GM21528 (cell line): ENCODE data around the gene CIAO2B.
"Not testable (repeated sequence)": the region's sequence is repeated elsewhere in the genome, so short reads cannot be mapped to it uniquely, and the experiment has no call there.

Experiments used
- ATAC-seq: cut with Tn5 transposase; IDR thresholded peaks from one replicate; pipeline ENCODE4 v1.9.1; 2021; ENCODE audit warnings: mild to moderate bottlenecking, moderate library complexity; ENCODE audit not compliant: unreplicated experiment, low FRiP score

Gene CIAO2B

DNA sequence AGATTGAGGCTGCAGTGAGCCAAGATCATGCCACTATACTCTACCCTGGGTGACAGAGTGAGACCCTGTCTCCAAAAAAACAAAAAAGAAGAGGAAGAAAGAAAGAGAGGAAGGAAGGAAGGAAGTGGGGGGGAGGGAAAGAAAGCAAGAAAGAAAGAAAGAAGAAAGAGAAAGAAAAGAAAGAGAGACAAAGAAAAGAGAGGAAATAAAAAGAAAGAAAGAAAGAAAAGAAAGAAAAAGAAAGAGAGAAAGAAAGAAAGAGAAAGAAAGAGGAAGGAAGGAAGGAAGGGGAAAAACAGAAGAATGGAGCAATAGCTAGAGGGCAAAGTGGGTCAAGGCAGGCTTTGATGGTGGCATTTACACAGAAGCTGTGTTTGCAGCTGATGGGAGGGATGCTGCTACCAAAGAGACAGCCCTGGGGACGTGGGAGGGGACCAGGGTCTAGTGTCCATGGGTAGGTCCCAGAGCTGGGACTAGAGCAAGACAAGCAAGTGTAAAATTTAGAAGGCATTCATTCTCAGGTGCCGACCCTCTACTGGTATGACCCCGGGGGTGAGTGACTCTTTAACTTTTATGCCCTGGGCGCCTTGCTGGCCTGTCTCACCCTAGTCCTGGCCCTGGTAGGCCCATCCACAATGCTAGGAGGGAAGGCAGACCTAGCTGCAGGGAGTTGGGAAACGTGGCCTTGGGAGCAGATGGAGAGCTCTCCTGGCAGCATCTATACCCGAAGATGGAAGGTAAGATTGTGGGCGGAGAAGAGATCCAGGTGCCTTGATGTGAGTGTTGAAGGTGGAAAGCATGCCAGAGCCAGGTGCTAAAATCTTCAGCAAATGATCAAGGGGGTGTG is 24.9 kb upstream of the CIAO2B start:
- ATAC-seq: no peak

DNA sequence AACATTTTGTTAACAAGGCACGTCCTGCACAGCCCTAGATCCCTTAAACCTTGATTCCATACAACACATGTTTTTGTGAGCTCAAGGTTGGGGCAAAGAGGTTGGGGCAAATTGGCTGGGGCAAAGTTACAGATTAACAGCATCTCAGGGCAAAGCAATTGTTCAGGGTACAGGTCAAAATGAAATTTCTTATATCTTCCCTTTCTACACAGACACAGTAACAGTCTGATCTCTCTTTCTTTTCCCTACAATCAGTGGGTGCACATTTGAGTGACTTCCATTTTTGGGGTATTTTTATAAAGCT is 21.9 kb upstream of the CIAO2B start:
- not testable (repeated sequence) for ATAC-seq

DNA sequence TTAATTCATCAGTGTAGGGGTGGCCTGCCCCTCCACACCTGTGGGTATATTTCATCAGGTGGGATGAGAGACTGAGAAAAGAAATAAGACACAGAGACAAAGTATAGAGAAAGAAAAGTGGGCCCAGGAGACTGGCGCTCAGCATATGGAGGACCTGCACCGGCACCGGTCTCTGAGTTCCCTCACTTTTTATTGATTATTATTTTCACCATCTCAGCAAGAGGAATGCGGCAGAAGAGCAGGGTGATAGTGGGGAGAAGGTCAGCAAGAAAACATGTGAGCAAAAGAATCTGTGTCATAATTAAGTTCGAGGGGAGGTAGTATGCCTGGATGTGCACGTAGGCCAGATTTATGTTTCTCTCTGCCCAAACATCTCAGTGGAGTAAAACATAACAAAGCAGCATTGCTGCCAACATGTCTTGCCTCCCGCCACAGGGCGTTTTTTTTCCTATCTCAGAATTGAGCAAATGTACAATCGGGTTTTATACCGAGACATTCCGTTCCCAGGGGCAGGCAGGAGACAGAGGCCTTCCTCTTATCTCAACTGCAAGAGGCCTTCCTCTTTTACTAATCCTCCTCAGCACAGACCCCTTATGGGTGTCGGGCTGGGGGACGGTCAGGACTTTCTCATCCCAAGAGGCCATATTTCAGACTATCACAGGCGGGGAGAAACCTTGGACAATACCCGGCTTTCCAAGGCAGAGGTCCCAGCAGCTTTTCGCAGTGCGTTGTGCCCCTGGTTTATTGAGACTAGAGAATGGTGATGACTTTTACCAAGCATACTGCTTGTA is 21.4 kb upstream of the CIAO2B start:
- ATAC-seq: not testable (repeated sequence)

DNA sequence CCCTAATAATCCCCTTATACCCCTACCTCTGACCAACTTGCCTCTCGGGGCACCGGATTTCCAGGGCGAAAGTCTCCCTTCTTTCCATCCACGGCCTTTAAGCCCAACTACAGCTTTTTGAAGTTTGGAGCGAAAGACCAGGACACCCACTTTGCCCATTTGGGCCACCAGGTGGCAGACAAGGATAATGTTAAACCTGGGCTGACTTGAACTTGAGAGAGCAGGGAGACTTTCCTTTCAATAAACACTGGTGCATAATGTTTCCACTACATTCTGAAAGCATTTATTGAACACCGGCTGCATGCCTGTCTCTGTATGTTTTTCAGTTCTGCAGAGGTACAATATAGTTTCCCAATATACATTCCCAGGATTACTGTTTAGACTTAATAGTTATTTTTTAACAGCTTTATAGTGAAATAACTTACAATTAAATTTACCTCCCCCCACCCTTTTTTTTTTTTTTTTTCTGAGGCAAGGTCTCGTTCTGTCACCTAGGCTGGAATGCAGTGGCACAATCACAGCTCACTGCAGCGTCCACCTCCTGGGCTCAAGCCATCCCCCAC is 20.0 kb upstream of the CIAO2B start:
- ATAC-seq: no peak

DNA sequence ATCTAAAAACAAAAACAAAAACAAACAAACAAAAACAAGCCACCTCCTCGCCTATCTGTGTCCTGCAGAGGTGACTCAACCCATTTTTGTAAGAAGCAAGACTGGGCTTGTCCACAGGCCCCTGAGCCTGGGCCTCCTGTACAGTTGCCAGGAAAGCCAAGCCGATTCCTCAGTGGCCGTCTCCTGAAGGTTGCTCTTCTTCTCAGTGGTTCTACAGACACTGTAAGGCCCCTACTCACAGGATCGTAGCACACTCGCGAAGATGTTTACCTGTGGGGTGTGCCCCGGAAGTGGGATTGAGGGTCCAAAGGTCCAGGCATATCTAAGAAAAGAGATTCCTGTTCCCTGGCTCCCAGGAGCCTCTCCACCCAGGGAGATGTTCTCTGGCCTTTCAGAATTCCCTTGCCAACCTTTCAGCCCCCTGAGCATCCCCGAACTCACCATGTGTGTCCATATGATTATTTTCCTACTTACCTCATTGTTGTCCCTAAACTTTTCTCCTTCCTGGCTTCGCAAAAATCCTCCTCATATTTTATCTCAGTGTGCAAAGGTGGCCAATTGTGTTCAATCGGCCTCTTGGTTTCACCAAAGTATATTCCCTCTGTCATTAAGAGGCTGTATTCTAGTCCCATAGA is 19.4 kb upstream of the CIAO2B start:
- ATAC-seq: no peak

DNA sequence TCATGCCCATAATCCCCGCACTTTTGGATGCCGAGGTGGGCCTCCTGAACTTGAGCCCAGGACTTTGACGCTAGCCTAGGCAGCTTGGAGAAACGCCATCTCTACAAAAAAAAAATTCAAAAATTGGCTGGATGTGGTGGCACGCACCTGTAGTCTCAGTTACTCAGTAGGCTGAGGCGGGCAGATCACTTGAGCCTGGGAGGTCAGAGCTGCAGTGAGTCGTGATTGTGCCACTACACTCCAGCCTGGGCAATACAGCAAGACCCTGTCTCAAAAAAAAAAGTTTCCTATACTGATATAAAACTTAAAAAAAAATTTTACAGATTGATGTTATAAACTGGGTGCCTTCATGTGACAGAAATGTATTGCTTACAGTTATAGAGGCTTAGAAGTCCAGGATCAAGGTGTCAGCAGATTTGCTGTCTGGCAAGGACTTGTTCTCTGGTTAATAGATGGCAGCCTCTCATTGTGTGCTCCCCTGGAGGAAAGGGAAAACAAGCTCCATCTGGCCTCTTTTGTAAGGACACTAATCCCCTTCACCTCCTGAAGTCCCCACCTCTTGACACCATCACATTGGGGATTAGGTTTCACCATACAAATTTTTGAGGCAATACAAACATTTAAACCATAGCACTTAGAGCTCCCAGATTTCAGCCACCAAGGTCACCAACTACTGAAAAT is 18.4 kb upstream of the CIAO2B start:
- no peak for ATAC-seq

DNA sequence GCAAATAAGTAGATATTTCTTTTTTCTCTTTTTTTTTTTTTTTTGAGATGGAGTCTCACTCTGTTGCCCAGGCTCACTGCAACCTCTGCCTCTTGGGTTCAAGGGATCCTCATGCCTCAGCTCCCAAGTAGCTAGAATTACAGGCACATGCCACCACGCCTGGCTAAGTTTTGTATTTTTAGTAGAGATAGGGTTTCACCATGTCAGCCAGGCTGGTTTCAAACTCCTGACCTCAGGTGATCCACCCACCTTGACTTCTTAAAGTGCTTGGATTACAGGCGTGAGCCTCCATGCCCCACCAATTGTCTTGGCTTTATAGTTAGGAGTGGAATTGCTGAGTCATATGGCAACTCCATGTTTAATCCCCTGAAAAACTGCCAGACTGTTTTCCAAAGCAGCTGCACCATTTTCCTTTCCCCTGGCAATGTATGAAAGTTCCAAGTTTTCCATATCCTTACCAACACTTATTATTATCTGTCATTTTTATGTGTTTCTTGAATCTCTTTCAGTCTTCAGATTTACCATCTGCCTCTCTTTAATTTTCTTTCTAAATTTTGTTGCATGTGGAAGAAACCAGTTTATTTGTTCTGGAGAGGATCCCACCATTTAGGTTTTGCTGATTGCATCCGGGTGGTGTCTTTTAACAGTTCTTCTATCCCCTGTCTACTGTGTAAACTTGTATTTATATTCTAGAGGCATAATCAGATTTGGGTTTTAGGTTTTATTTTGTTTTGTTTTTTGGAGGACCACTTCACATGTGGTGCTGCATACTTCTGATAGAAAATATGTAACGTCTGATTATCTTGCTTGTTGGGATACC is 17.0 kb upstream of the CIAO2B start:
- no peak for ATAC-seq

DNA sequence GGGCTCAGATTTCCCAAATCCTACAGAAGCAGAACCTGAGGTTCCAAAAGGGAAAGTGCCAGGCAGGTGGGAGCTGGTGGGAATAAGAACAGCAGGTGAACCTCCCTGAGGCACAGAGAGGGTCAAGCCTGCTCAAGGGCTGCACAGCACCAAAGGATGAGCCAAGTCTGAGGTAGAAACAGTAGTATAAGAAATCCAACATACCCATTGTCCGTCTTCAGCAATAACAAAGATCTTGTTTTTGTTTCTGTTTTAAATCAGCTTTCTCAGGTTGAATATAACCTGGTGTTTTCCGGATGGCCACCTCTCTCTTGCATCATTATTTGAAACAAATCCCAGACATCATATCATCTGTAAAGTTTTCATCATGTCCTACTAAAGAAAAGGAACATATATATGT is 16.2 kb upstream of the CIAO2B start:
- no peak for ATAC-seq

DNA sequence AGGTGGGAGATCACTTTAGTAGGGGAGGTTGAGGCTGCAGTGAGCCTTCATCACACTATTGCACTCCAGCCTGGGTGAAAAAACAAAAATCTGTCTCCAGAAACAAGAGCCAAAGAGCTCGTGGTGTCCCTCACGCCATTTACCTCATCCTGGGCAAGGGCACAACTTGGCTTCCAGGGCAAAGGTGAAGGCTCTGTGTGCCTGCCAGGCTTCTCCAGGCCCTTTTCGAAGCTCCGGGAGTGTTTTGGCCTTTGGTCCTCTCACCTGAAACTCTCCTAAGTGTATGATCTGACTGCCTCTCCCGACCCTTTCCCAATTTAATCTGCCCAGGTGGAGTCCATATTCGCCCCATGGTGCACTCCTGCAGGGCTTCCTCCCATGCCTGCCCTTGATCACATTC is 15.3 kb upstream of the CIAO2B start:
- no peak for ATAC-seq

DNA sequence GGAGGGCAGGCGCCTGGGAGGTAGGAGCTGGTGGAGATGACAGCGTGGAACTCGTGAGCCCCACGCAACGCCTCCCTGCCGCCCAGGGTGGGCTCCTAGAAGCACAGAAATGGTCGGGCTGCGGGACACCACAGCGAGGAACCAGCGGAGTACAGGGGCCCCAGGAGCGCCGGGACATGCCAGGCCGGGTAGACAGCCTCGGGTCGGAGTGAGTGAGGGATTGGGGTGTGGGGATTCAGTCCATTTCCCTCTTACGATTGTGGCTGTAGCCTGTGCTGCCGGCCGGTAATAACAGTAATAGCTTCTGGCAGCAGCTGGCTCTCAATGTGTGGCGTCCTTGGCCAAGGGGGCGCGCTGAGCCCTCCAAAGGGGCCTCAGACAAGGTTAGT is 14.6 kb upstream of the CIAO2B start:
- no peak for ATAC-seq

DNA sequence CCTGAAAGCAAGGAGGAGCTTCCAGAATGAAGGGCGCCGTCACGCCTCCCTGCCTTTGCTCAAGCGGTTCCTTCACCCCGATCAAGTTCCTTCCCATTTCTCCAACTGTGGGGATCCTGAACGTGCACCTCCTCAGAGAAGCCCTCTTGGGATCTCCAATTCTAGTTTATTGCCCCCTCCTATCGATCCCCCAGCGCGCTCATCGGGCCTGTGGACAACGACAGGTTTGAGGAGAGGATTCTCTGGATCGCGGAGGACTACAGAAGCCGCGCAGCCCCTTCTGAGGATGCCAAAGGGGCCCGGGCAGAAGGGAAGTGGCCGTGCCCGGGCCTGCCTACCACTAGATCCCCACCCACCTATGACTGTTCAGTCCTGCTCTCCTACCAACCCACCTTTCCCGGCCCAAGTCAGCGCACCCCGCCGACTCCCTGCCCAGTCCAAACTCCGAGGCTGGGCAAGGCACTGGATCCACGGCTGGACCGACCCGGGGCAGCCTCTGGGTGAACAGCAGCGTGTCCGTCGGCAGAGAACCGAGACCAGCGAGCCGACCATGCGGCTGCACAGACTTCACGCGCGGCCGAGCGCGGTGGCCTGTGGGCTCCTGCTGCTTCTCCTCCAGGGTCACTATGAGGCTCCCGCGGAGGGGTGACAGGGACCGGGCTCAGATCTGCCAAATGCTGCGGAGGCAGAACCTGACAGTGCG is 14.1 kb upstream of the CIAO2B start:
- no peak for ATAC-seq

DNA sequence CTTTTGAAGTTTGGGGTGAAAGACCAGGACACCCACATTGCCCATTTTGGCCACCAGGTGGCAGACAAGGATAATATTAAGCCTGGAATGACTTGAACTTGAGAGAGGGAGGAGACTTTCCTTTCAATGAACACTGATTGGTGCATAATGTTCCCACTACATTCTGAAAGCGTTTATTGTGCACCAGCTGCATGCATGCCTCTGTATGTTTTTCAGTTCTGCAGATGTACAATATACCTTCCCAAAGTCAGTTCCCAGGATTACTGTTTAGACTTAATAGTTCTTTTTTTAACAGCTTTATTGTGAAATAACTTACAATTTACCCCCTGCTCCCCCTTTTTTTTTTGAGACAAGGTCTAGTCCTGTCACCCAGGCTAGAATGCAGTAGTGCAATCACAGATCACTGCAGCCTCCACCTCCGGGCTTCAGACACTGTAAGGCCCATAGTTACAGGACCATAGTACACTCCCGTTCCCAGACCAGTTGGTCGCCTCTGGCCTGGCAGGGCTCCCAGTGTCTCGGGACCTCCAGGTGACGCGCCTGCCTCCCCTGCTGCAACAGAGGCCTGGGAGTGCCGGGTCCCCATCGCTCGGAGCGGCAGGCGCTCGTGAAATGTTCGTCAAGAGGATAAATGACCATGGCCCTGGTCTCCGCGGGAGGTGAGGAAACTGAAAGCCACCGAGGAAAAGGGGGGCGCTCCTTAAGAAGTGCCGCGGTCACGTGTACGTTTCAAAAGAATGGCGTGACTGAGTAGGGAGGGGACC is 13.3 kb upstream of the CIAO2B start:
- ATAC-seq: no peak

DNA sequence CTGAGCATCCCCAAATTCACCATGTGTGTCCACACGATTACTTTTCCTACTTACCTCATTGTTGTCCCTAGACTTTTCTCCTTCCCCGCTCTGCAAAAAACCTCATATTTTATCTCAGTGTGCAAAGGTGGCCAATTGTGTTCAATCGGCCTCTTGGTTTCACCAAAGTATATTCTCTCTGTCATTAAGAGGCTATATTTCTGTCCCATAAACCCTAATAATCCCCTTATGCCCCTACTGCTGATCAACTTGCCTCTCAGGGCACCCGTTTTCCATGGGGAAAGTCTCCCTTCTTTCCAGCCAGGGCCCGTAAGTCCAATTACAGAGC is 12.7 kb upstream of the CIAO2B start:
- ATAC-seq: no peak

DNA sequence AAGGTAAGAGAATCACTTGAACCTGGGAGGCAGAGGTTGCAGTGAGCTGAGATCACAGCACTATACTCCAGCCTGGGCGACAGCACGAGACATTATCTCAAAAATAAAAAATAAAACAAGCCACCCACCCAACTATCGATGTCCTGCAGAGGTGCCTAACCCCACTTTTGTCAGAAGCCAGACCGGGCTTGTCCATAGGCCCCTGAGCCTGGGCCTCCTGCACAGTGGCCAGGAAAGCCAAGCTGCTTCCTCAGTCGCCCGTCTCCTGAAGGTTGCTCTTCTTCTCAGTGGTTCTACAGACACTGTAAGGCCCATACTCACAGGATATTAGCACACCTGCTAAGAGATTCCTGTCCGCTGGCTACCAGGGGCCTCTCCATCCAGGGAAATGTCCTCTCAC is 12.3 kb upstream of the CIAO2B start:
- no peak for ATAC-seq

DNA sequence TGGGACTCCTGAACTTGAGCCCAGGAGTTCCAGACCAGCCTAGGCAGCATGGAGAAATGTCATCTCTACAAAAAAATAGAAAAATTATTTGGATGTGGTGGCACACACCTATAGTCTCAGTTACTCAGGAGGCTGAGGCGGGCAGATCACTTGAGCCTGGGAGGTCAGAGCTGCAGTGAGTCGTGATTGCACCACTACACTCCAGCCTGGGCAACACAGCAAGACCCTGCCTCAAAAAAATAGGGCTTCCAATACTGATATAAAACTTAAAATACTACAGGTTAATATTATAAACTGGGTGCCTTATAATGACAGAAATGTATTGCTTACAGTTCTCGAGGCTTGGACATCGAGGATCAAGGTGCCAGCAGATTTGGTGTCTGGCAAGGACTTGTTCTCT is 11.7 kb upstream of the CIAO2B start:
- no peak for ATAC-seq

DNA sequence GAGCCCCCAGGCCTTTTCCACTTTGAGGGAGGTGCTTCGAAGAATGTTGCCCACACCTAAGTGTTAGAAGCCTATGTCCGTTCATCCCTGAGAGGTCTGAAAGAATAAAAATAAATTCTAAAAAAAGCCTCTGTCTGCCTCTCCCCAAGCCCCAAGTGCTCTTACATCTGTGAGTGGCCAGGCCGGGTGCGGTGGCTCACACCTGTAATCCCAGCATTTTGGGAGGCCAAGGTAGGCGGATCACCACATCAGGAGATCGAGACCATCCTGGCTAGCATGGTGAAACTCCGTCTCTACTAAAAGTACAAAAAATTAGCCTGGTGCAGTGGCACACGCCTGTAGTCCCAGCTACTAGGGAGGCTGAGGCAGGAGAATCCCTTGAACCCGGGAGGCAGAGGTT is 10.8 kb upstream of the CIAO2B start:
- not testable (repeated sequence) for ATAC-seq

DNA sequence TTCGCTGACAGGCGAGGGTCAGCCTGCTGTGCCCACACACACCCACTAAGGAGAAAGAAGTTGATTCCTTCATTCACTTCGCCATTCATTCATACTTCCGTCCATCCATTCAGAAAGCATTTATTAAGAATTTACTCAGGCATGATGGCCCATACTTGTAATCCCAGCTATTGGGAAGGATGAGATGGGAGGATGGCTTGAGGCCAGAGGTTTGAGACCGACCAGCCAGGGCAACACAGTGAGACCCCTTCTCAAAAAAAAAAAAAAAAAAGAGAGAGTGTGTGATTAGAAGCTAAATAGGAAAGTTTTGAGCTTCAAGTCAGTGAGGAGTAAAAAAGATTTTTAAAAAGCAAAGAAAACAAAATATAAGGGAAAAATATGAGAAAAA is 9.8 kb upstream of the CIAO2B start:
- no peak for ATAC-seq

DNA sequence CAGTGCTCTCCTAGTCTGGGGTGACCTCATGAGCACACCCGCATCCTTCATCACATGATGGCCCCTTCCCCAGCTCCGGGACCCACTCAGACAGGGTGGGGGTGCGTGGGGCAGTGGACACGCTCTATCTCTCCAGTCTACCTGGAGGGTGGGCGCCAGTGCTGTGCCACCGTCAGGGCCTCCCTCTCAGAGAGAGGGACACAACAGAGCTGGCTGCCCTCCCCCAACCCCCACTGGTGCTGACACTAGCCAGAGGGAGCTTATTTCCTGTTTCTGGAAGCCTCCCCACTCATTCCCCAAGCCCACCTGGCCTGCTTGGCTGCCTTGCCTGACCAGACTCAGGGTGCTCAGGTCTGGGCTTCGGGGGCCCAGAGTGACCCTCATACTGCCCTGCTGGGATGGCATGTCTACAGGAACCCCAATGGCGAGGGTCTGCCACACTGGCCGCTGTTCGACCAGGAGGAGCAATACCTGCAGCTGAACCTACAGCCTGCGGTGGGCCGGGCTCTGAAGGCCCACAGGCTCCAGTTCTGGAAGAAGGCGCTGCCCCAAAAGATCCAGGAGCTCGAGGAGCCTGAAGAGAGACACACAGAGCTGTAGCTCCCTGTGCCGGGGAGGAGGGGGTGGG is 9.3 kb upstream of the CIAO2B start:
- no peak for ATAC-seq
